ENCODE measurements around the gene TRAF2.

GRCh38 chr9:136907011-136907914 lies 20.9 kb downstream of the TRAF2 start:
- TF ChIP-seq CTCF (IDR thresholded peaks at IDR 0.05; ENCODE audit: extremely low read depth in 1 of 2, insufficient read depth in 1 of 2, low read depth in 1 of 2, low read length in 2 of 2) (no peak), EZH2 (IDR thresholded peaks at IDR 0.05; ENCODE audit: borderline replicate concordance, low read depth, low read length, severe bottlenecking) (no peak), POLR2AphosphoS5 (IDR thresholded peaks at IDR 0.05; ENCODE audit: insufficient read depth, low read depth, low read length) (no peak), POLR2A (IDR thresholded peaks at IDR 0.05; ENCODE audit: low read depth, low read length) (no peak)
